ENCODE results near the gene ABCA5.

ABCA5 gene

GRCh38 chr17:69239611-69240600, 87.0 kb downstream of the ABCA5 start:
- peaks cover 0 to 3% (median 0%) of the 10 kb centered on the region in 4 experiments for H3K36me3 ChIP-seq (ENCODE audit: control insufficient read depth in 4 of 4, insufficient read depth in 4 of 4, low read length in 3 of 4)
- DNase-seq = no peak
- WGBS (ENCODE audit: insufficient coverage) = 97% methylated on average over 6 of the region's 8 CpGs
- no peaks in the 10 kb centered on the region for H3K9me3 ChIP-seq (ENCODE audit: control extremely low read depth in 1 of 5, control insufficient read depth in 4 of 5, insufficient read depth in 2 of 5, low read depth in 1 of 5, low read length in 4 of 5)
- H3K4me1 ChIP-seq (ENCODE audit: control extremely low read depth in 1 of 4, control insufficient read depth in 4 of 4, insufficient read depth in 4 of 4, low read length in 3 of 4) = peaks cover 0 to 4% (median 2%) of the 10 kb centered on the region in 4 experiments
- H3K27me3 ChIP-seq (replicated peaks in 2 of 5; ENCODE audit: control insufficient read depth in 4 of 5, insufficient read depth in 5 of 5, low read length in 4 of 5) = no peaks in the 10 kb centered on the region
- ChIA-PET CTCF (interaction anchor here (0.9 to 8.7 kb wide), 7 partner anchors 9 to 464 kb away, joined by 3 to 134 read pairs (median 3); no protein-coding TSS in a partner anchor), POLR2A (no interaction called here)
- H3K4me3 ChIP-seq (ENCODE audit: control insufficient read depth in 1 of 7, extremely low read depth in 1 of 7, insufficient read depth in 4 of 7, low read depth in 2 of 7, low read length in 6 of 7) = no peak overlapping the region
- H3K27ac ChIP-seq (ENCODE audit: insufficient read depth in 1 of 2, low read depth in 1 of 2, low read length in 2 of 2, poor library complexity in 1 of 2, severe bottlenecking in 2 of 2) = no peak overlapping the region

- H3K4me1 ChIP-seq (ENCODE audit: control extremely low read depth in 1 of 4, control insufficient read depth in 4 of 4, insufficient read depth in 4 of 4, low read length in 3 of 4) = peaks cover 0 to 4% (median 2%) of the 10 kb centered on the region in 4 experiments
- POLR2A ChIA-PET = no interaction called here
- 97% methylated on average over 3 of the region's 3 CpGs for WGBS (ENCODE audit: insufficient coverage)
- H3K27me3 ChIP-seq (replicated peaks in 2 of 5; ENCODE audit: control insufficient read depth in 4 of 5, insufficient read depth in 5 of 5, low read length in 4 of 5) = no peaks in the 10 kb centered on the region
- peaks cover 0 to 18% (median 6%) of the 10 kb centered on the region in 5 experiments for H3K9me3 ChIP-seq (ENCODE audit: control extremely low read depth in 1 of 5, control insufficient read depth in 4 of 5, insufficient read depth in 2 of 5, low read depth in 1 of 5, low read length in 4 of 5)
- CTCF ChIA-PET = interaction anchor here (8.7 kb wide), 1 partner anchor 461 kb away, joined by 134 read pairs; no protein-coding TSS in a partner anchor
- H3K36me3 ChIP-seq (ENCODE audit: control insufficient read depth in 4 of 4, insufficient read depth in 4 of 4, low read length in 3 of 4) = peaks cover 0 to 3% (median 0%) of the 10 kb centered on the region in 4 experiments
- H3K27ac ChIP-seq (ENCODE audit: insufficient read depth in 1 of 2, low read depth in 1 of 2, low read length in 2 of 2, poor library complexity in 1 of 2, severe bottlenecking in 2 of 2) = no peak overlapping the region
- DNase-seq = no peak
- no peak overlapping the region for H3K4me3 ChIP-seq (ENCODE audit: control insufficient read depth in 1 of 7, extremely low read depth in 1 of 7, insufficient read depth in 4 of 7, low read depth in 2 of 7, low read length in 6 of 7)
Measured at GRCh38 chr17:69236946-69237345, 90.0 kb downstream of the ABCA5 start.

GRCh38 chr17:69236464-69236863, 90.5 kb downstream of the ABCA5 start:
- no peaks in the 10 kb centered on the region for H3K27me3 ChIP-seq (replicated peaks in 2 of 5; ENCODE audit: control insufficient read depth in 4 of 5, insufficient read depth in 5 of 5, low read length in 4 of 5)
- no CpG with 5 or more reads among the region's 2 CpGs for WGBS (ENCODE audit: insufficient coverage)
- CTCF ChIA-PET = interaction anchor here (0.7 to 8.7 kb wide), 7 partner anchors 265 to 465 kb away, joined by 3 to 134 read pairs (median 8); no protein-coding TSS in a partner anchor

GRCh38 chr17:69235338-69236058, 91.4 kb downstream of the ABCA5 start:
- H3K9me3 ChIP-seq (ENCODE audit: control extremely low read depth in 1 of 5, control insufficient read depth in 4 of 5, insufficient read depth in 2 of 5, low read depth in 1 of 5, low read length in 4 of 5) = peaks cover 0 to 31% (median 11%) of the 10 kb centered on the region in 5 experiments
- peaks cover 0 to under 1% (median 0%) of the 10 kb centered on the region in 4 experiments for H3K36me3 ChIP-seq (ENCODE audit: control insufficient read depth in 4 of 4, insufficient read depth in 4 of 4, low read length in 3 of 4)
- H3K4me1 ChIP-seq (ENCODE audit: control extremely low read depth in 1 of 4, control insufficient read depth in 4 of 4, insufficient read depth in 4 of 4, low read length in 3 of 4) = peaks cover 0 to 4% (median 2%) of the 10 kb centered on the region in 4 experiments
- 0% methylated on average over 1 of the region's 1 CpG for WGBS (ENCODE audit: insufficient coverage)
- DNase-seq = peak; percentile 85 to 95 (median 93)
- H3K27ac ChIP-seq (ENCODE audit: insufficient read depth in 1 of 2, low read depth in 1 of 2, low read length in 2 of 2, poor library complexity in 1 of 2, severe bottlenecking in 2 of 2) = no peak overlapping the region
- POLR2A ChIA-PET = no interaction called here
- CTCF ChIA-PET = interaction anchor here (0.7 to 5.7 kb wide), 8 partner anchors 10 to 464 kb away, joined by 3 to 41 read pairs (median 4); no protein-coding TSS in a partner anchor
- no peaks in the 10 kb centered on the region for H3K27me3 ChIP-seq (replicated peaks in 2 of 5; ENCODE audit: control insufficient read depth in 4 of 5, insufficient read depth in 5 of 5, low read length in 4 of 5)
- H3K4me3 ChIP-seq (ENCODE audit: control insufficient read depth in 1 of 7, extremely low read depth in 1 of 7, insufficient read depth in 4 of 7, low read depth in 2 of 7, low read length in 6 of 7) = no peak overlapping the region

More at GRCh38 chr17:69236464-69236863, 90.5 kb downstream of the ABCA5 start:
- H3K4me3 ChIP-seq (ENCODE audit: control insufficient read depth in 1 of 7, extremely low read depth in 1 of 7, insufficient read depth in 4 of 7, low read depth in 2 of 7, low read length in 6 of 7) = no peak overlapping the region
- POLR2A ChIA-PET = no interaction called here
- peaks cover 0 to 3% (median 0%) of the 10 kb centered on the region in 4 experiments for H3K36me3 ChIP-seq (ENCODE audit: control insufficient read depth in 4 of 4, insufficient read depth in 4 of 4, low read length in 3 of 4)
- no peak overlapping the region for H3K27ac ChIP-seq (ENCODE audit: insufficient read depth in 1 of 2, low read depth in 1 of 2, low read length in 2 of 2, poor library complexity in 1 of 2, severe bottlenecking in 2 of 2)
- H3K9me3 ChIP-seq (ENCODE audit: control extremely low read depth in 1 of 5, control insufficient read depth in 4 of 5, insufficient read depth in 2 of 5, low read depth in 1 of 5, low read length in 4 of 5) = peaks cover 0 to 22% (median 6%) of the 10 kb centered on the region in 5 experiments
- DNase-seq = no peak
- H3K4me1 ChIP-seq (ENCODE audit: control extremely low read depth in 1 of 4, control insufficient read depth in 4 of 4, insufficient read depth in 4 of 4, low read length in 3 of 4) = peaks cover 0 to 4% (median 2%) of the 10 kb centered on the region in 4 experiments

GRCh38 chr17:69232650-69233049, 94.3 kb downstream of the ABCA5 start:
- ChIA-PET CTCF (interaction anchor here (0.6 to 5.7 kb wide), 3 partner anchors 9 to 455 kb away, joined by 5 to 41 read pairs (median 6); no protein-coding TSS in a partner anchor), POLR2A (no interaction called here)
- Histone ChIP-seq H3K27ac (ENCODE audit: insufficient read depth in 1 of 2, low read depth in 1 of 2, low read length in 2 of 2, poor library complexity in 1 of 2, severe bottlenecking in 2 of 2) (no peak overlapping the region), H3K36me3 (ENCODE audit: control insufficient read depth in 4 of 4, insufficient read depth in 4 of 4, low read length in 3 of 4) (no peaks in the 10 kb centered on the region), H3K9me3 (ENCODE audit: control extremely low read depth in 1 of 5, control insufficient read depth in 4 of 5, insufficient read depth in 2 of 5, low read depth in 1 of 5, low read length in 4 of 5) (peaks cover 0 to 38% (median 11%) of the 10 kb centered on the region in 5 experiments), H3K27me3 (replicated peaks in 2 of 5; ENCODE audit: control insufficient read depth in 4 of 5, insufficient read depth in 5 of 5, low read length in 4 of 5) (no peaks in the 10 kb centered on the region), H3K4me3 (ENCODE audit: control insufficient read depth in 1 of 7, extremely low read depth in 1 of 7, insufficient read depth in 4 of 7, low read depth in 2 of 7, low read length in 6 of 7) (no peak overlapping the region), H3K4me1 (ENCODE audit: control extremely low read depth in 1 of 4, control insufficient read depth in 4 of 4, insufficient read depth in 4 of 4, low read length in 3 of 4) (peaks cover 2 to 16% (median 13%) of the 10 kb centered on the region in 4 experiments)
- peak; percentile 8 to 50 (median 43) for DNase-seq

GRCh38 chr17:69231521-69231920, 95.4 kb downstream of the ABCA5 start:
- ChIA-PET CTCF (interaction anchor here (0.6 to 5.7 kb wide), 3 partner anchors 437 to 815 kb away, joined by 3 to 41 read pairs (median 4); no protein-coding TSS in a partner anchor), POLR2A (no interaction called here)
- no peaks in the 10 kb centered on the region for H3K27me3 ChIP-seq (replicated peaks in 2 of 5; ENCODE audit: control insufficient read depth in 4 of 5, insufficient read depth in 5 of 5, low read length in 4 of 5)
- no peak overlapping the region for H3K27ac ChIP-seq (ENCODE audit: insufficient read depth in 1 of 2, low read depth in 1 of 2, low read length in 2 of 2, poor library complexity in 1 of 2, severe bottlenecking in 2 of 2)
- WGBS (ENCODE audit: insufficient coverage) = 100% methylated on average over 1 of the region's 1 CpG
- H3K9me3 ChIP-seq (ENCODE audit: control extremely low read depth in 1 of 5, control insufficient read depth in 4 of 5, insufficient read depth in 2 of 5, low read depth in 1 of 5, low read length in 4 of 5) = peaks cover 0 to 38% (median 11%) of the 10 kb centered on the region in 5 experiments
- DNase-seq = no peak
- H3K36me3 ChIP-seq (ENCODE audit: control insufficient read depth in 4 of 4, insufficient read depth in 4 of 4, low read length in 3 of 4) = no peaks in the 10 kb centered on the region
- peaks cover 2 to 26% (median 23%) of the 10 kb centered on the region in 4 experiments for H3K4me1 ChIP-seq (ENCODE audit: control extremely low read depth in 1 of 4, control insufficient read depth in 4 of 4, insufficient read depth in 4 of 4, low read length in 3 of 4)
- no peak overlapping the region for H3K4me3 ChIP-seq (ENCODE audit: control insufficient read depth in 1 of 7, extremely low read depth in 1 of 7, insufficient read depth in 4 of 7, low read depth in 2 of 7, low read length in 6 of 7)

All from common myeloid progenitor, CD34-positive (primary cell).